Endothelial cell (in vitro differentiated cells): ENCODE results near the gene TMX1. TPM values are rescaled to one million over a fixed set of nuclear protein-coding genes. Genes with fewer than 3 reads are reported as not detected.

ENCODE experiments used
- DNase-seq: peaks from one replicate; pipeline ENCODE4 v3.0.0; 2021; ENCODE audit warnings: low spot score
- H3K27ac Mint-ChIP-seq: one replicate; pipeline ENCODE4 v1.8.0; 2021; ENCODE audit warnings: mixed read lengths, inconsistent platforms; ENCODE audit not compliant: unreplicated experiment
- H3K27me3 Mint-ChIP-seq: one replicate; pipeline ENCODE4 v1.8.0; 2021; ENCODE audit warnings: mild to moderate bottlenecking, moderate library complexity, mixed read lengths, inconsistent platforms; ENCODE audit not compliant: unreplicated experiment
- H3K36me3 Mint-ChIP-seq: one replicate; pipeline ENCODE4 v1.8.0; 2021; ENCODE audit warnings: mild to moderate bottlenecking, low read depth, mixed read lengths, inconsistent platforms; ENCODE audit not compliant: unreplicated experiment
- H3K4me1 Mint-ChIP-seq: one replicate; pipeline ENCODE4 v1.8.0; 2021; ENCODE audit warnings: mild to moderate bottlenecking, mixed read lengths, inconsistent platforms; ENCODE audit not compliant: unreplicated experiment
- H3K4me3 Mint-ChIP-seq: one replicate; pipeline ENCODE4 v1.8.0; 2021; ENCODE audit warnings: mild to moderate bottlenecking, mixed read lengths, inconsistent platforms; ENCODE audit not compliant: unreplicated experiment
- H3K9me3 Mint-ChIP-seq: one replicate; pipeline ENCODE4 v1.8.0; 2021; ENCODE audit warnings: mixed read lengths, inconsistent platforms; ENCODE audit not compliant: unreplicated experiment
- CTCF ChIP-seq: fragments of 200-600 bp; sonication (generic); IDR thresholded peaks from one replicate; pipeline ENCODE4 v1.5.0; 2021; ENCODE audit warnings: antibody characterized with exemption; ENCODE audit not compliant: unreplicated experiment
- total RNA-seq: library from RNA; stranded (reverse); fragmentation: NEBNext Ultra II Directional; extraction: Animal tissue kit (Norgen Biotek cat#: 25700); gene quantifications from one replicate; pipeline ENCODE4 v1.2.1, GENCODE V29; 2021; ENCODE audit not compliant: unreplicated experiment

TMX1 gene
- total RNA-seq, 1 donor from 2014 or later, result 17.4 TPM

GRCh38 chr14:51205486-51205885, 34.6 kb upstream of the TMX1 start:
- Mint-ChIP-seq H3K27me3 (no peaks in the 10 kb centered on the region), H3K36me3 (no peaks in the 10 kb centered on the region), H3K4me3 (no peak overlapping the region), H3K4me1 (peaks cover 4% of the 10 kb centered on the region), H3K9me3 (no peaks in the 10 kb centered on the region), H3K27ac (no peak overlapping the region)
- no peak for DNase-seq
- no peak for TF ChIP-seq CTCF

GRCh38 chr14:51206462-51206861, 33.6 kb upstream of the TMX1 start:
- no peak for DNase-seq

GRCh38 chr14:51207621-51208020, 32.4 kb upstream of the TMX1 start:
- no peak for TF ChIP-seq CTCF
- Mint-ChIP-seq H3K27ac (no peak overlapping the region), H3K36me3 (no peaks in the 10 kb centered on the region), H3K4me1 (peaks cover 4% of the 10 kb centered on the region), H3K27me3 (no peaks in the 10 kb centered on the region), H3K9me3 (no peaks in the 10 kb centered on the region), H3K4me3 (no peak overlapping the region)
- DNase-seq, result no peak

More at GRCh38 chr14:51206462-51206861, 33.6 kb upstream of the TMX1 start:
- no peak overlapping the region for H3K4me3 Mint-ChIP-seq
- no peaks in the 10 kb centered on the region for H3K9me3 Mint-ChIP-seq
- H3K27ac Mint-ChIP-seq, result no peak overlapping the region
- no peak for TF ChIP-seq CTCF
- no peaks in the 10 kb centered on the region for H3K36me3 Mint-ChIP-seq
- no peaks in the 10 kb centered on the region for H3K27me3 Mint-ChIP-seq
- H3K4me1 Mint-ChIP-seq, result peaks cover 4% of the 10 kb centered on the region

GRCh38 chr14:51208982-51209381, 31.1 kb upstream of the TMX1 start:
- H3K9me3 Mint-ChIP-seq, result no peaks in the 10 kb centered on the region
- no peak for TF ChIP-seq CTCF
- H3K27ac Mint-ChIP-seq, result no peak overlapping the region
- DNase-seq, result no peak
- no peaks in the 10 kb centered on the region for H3K36me3 Mint-ChIP-seq
- peaks cover 4% of the 10 kb centered on the region for H3K4me1 Mint-ChIP-seq
- no peak overlapping the region for H3K4me3 Mint-ChIP-seq
- H3K27me3 Mint-ChIP-seq, result no peaks in the 10 kb centered on the region

- H3K36me3 Mint-ChIP-seq, result no peaks in the 10 kb centered on the region
- no peaks in the 10 kb centered on the region for H3K27me3 Mint-ChIP-seq
- peaks cover 4% of the 10 kb centered on the region for H3K4me1 Mint-ChIP-seq
- no peak for DNase-seq
- H3K27ac Mint-ChIP-seq, result no peak overlapping the region
- no peaks in the 10 kb centered on the region for H3K9me3 Mint-ChIP-seq
- no peak overlapping the region for H3K4me3 Mint-ChIP-seq
- TF ChIP-seq CTCF, result no peak
Measured at GRCh38 chr14:51209457-51209856, 30.6 kb upstream of the TMX1 start.
